T-helper 2 cell treated with Interferon-gamma antibody and Interleukin-4, amounts not matched to agents 5 μg/mL and 100 μg/mL, for 36 hours (primary cell): ENCODE data around the gene CACNA1G.

Experiments
- DNase-seq: peaks from one replicate; pipeline ENCODE4 v3.0.0; 2021; ENCODE audit warnings: low spot score
- H3K27ac Mint-ChIP-seq: one replicate; pipeline ENCODE4 v1.8.0; 2021; ENCODE audit warnings: mild to moderate bottlenecking, mixed read lengths
- H3K27me3 Mint-ChIP-seq: one replicate; pipeline ENCODE4 v1.8.0; 2021; ENCODE audit warnings: low read depth, mixed read lengths
- H3K36me3 Mint-ChIP-seq: one replicate; pipeline ENCODE4 v1.8.0; 2021; ENCODE audit warnings: low read depth, mixed read lengths
- H3K4me1 Mint-ChIP-seq: one replicate; pipeline ENCODE4 v1.8.0; 2021; ENCODE audit warnings: low read depth, mixed read lengths
- H3K4me3 Mint-ChIP-seq: one replicate; pipeline ENCODE4 v1.8.0; 2022; ENCODE audit warnings: mild to moderate bottlenecking, moderate library complexity, mixed read lengths
- H3K9me3 Mint-ChIP-seq: one replicate; pipeline ENCODE4 v1.8.0; 2021; ENCODE audit warnings: mixed read lengths

The CACNA1G gene

DNA sequence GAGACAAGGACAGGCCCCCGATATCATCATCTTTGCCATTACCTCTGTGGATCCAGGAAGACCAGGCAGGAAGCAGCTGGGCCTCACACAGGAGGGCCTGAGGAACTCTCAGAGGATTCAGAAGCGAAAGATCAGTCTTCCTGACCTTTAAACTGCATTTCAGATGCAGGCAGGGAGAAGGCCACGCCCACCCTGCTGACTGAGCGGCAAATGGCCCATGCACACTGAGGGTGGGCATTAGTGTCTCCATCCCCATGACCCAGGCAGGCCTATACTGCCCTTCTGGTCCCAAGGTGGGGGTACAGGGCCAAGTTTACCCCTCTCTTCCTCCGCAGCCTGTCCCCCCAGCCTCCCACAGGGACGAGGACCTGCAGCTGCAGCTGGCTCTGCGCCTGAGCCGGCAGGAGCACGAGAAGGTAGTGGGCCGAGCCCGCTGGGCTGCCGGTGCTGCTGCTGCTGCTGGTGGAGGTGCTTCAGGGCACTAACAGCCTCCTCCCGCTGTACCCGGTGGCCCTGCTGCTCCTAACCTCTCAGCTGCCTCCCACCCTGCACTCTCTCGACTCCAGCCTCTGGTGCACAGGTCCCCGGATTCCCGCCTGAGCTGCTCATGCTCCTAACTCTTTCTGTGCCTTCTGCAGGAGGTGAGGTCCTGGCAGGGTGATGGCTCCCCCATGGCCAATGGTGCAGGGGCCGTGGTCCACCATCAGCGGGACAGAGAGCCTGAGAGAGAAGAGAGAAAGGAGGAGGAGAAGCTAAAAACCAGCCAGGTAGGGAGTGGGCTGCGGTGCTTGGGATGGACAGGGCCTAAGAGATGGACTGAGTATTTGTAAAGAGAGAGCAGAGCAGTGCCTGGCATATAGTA, 21.7 kb upstream of the CACNA1G start:
- H3K36me3 Mint-ChIP-seq: no peaks in the 10 kb centered on the region
- DNase-seq: no peak
- H3K27me3 Mint-ChIP-seq: peaks cover 17% of the 10 kb centered on the region
- H3K9me3 Mint-ChIP-seq: no peaks in the 10 kb centered on the region
- H3K27ac Mint-ChIP-seq: no peak overlapping the region
- H3K4me3 Mint-ChIP-seq: no peak overlapping the region
- H3K4me1 Mint-ChIP-seq: peaks cover 7% of the 10 kb centered on the region

DNA sequence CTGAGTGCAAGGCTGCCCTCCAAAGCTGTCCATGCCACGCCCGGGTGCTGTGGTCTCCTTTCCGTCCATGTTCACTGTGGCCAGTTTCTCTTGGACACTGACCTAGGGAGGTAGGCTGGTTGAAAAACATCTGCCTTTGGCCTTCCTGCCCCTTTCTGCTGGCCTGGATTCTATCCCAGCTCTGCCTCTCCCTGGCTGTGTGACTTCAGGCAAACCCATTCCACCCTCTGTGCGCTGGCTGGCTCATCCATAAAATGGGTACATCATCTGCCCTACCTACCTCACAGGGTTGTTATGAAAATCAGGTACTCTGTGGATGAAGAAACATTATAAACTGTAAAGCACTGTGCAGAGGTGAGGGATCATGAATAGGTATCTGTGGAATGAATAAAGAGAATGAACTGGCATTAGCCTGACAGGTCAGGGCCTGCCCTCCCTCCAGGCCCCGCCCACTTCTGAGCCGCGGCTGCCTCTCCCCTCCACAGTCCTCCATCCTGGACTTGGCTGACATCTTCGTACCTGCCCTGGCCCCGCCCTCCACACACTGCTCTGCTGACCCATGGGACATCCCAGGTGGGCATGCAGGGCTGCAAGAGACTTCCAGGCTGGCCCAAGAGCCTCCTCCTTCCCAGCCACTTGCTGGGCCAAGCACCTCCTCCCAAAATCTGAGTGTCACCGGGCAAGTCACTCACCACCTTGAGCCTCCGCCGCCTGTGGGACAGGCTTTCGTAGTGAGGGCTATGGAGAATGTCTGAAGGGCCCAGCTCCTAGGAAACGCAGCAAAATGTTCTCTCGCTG, 20.6 kb upstream of the CACNA1G start:
- H3K27ac Mint-ChIP-seq: no peak overlapping the region
- no peak overlapping the region for H3K4me3 Mint-ChIP-seq
- DNase-seq: no peak

DNA sequence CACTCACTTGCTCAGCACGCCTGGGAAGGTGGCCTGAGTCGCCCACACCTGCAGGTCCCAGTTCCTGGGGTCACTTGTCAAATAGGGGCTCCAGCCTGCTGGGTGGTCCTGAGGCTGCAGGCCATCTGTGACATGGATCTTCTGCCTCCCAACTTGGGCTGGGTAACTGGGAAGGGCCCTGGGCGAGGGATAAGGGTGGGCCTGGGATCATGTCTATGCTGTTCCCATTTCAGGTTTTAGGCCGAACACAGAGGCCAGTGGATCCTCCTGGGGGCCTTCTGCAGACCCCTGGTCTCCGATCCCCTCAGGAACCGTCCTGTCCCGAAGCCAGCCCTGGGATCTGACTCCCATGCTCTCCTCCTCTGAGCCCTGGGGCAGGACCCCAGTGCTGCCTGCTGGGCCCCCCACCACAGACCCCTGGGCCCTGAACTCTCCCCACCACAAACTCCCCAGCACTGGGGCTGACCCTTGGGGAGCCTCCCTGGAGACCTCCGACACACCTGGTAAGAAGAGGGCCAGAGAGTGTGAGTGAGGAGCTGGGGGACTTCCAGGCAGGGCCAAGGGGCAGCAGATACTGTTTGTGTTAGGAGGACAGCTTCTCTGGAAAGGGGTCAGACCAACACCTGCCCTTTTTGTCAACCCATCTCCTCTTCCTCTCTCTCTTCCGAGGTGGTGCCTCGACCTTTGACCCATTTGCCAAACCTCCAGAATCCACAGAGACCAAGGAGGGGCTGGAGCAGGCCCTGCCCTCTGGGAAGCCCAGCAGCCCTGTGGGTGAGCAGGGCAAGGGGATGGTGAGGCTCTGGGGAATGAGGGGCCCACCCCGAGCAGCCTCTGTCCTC, 19.7 kb upstream of the CACNA1G start:
- no peak for DNase-seq
- Mint-ChIP-seq H3K9me3 (no peaks in the 10 kb centered on the region), H3K36me3 (no peaks in the 10 kb centered on the region), H3K4me3 (peak overlapping the region; percentile 6), H3K27ac (no peak overlapping the region), H3K27me3 (peaks cover 11% of the 10 kb centered on the region), H3K4me1 (peaks cover 9% of the 10 kb centered on the region)

More for the DNA sequence above, 20.6 kb upstream of the CACNA1G start:
- Mint-ChIP-seq H3K9me3 (no peaks in the 10 kb centered on the region), H3K4me1 (peaks cover 7% of the 10 kb centered on the region), H3K36me3 (no peaks in the 10 kb centered on the region), H3K27me3 (peaks cover 17% of the 10 kb centered on the region)

DNA sequence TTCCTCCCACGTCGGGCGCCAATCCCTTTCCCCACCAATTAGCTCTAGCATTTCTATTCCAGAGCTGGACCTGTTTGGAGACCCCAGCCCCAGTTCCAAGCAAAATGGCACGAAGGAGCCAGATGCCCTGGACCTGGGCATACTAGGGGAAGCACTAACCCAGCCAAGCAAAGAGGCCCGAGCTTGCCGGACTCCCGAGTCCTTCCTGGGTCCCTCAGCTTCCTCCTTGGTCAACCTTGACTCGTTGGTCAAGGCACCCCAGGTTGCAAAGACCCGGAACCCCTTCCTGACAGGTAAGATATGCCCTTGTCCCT, 19.2 kb upstream of the CACNA1G start:
- no peak overlapping the region for H3K27ac Mint-ChIP-seq
- no peaks in the 10 kb centered on the region for H3K36me3 Mint-ChIP-seq
- H3K9me3 Mint-ChIP-seq: no peaks in the 10 kb centered on the region
- peaks cover 11% of the 10 kb centered on the region for H3K4me1 Mint-ChIP-seq
- peaks cover 15% of the 10 kb centered on the region for H3K27me3 Mint-ChIP-seq
- DNase-seq: no peak
- peak overlapping the region; percentile 83 for H3K4me3 Mint-ChIP-seq

DNA sequence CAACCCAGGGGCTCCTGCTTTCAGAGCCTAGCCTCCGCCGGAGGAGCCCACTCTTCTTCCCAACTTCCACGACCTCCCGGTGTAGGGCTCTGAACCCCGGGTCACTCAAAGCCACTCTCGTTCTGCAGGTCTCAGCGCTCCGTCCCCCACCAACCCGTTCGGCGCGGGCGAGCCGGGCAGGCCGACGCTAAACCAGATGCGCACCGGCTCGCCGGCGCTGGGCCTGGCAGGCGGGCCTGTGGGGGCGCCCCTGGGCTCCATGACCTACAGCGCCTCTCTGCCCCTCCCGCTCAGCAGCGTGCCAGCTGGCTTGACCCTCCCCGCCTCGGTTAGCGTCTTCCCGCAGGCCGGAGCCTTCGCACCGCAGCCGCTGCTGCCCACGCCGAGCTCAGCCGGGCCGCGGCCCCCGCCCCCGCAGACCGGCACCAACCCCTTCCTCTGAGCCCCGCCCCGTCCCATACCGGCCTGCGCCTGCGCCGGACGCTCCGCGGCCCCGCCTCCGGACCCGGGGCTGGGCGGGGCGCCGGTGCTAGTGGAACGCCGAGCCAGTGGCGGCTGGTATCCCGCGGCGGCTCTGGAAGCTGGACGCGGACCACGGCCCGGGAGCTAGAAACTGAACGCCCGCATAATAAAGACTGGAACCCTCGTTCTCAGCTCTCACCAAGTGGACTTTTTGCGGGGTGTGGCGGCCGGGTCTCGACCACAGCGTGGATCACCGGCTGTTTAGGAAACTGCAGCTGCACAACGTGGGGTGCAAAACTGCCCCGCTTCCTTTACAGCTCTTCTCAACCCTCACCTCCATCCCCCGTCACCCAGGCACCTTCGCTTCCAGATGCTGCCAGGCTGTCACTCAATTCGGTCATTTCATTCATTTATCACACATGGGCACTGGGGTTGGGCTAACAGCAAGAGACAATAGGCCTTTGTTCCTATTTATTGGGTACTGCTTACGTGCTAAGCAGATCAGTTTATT, 18.5 kb upstream of the CACNA1G start:
- Mint-ChIP-seq H3K27me3 (peaks cover 19% of the 10 kb centered on the region), H3K9me3 (no peaks in the 10 kb centered on the region), H3K4me3 (peak overlapping the region; percentile 83), H3K4me1 (peaks cover 13% of the 10 kb centered on the region), H3K36me3 (no peaks in the 10 kb centered on the region), H3K27ac (peak overlapping the region; percentile 33)
- DNase-seq: peak; percentile 92

DNA sequence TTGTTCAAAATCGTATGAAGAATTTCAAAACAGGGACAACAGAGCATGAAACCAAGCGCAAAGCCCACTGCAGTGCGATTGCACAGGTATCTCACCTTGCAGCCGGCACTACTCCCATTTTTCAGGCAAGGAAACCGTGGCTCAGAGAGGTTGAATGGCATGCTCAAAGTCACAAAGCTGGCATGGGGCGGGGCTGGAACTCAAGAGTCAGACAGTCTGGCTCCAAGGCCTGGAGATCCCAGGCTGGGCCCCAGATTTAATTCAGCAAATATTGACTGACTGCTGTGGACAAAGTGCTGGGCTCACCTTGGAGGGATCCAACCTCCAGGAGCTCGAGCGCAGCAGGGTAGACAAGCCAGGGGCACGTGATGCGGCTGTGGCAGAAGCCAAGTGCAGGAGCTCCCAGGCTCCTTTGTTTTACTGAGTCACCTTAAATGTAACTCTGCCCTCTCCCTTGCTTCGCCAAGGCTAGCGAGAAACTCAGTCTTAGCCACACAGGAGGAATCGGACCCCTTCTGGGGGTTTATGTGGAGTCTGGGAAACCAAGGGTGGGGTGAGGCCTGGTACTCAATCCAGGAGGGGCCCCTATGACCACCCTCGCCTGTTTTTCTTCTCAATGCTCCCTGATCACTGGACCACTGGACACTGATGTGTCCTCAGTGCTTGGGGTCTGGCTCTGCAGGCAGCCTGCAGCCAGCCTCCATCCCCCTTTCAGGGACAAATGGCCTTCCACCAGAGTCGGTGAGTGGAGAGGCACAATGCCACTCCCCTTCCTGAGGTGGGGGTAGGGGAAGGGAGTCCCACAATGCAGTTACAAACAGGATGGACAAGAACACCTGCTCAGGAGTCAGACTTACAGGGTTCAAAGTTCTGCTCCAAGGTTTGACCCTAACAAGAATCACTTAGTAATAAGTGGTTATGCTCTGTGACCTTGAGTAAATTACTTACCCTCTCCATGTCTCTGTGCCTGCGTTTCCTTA, 17.4 kb upstream of the CACNA1G start:
- Mint-ChIP-seq H3K27ac (no peak overlapping the region), H3K4me1 (peaks cover 15% of the 10 kb centered on the region)

DNA sequence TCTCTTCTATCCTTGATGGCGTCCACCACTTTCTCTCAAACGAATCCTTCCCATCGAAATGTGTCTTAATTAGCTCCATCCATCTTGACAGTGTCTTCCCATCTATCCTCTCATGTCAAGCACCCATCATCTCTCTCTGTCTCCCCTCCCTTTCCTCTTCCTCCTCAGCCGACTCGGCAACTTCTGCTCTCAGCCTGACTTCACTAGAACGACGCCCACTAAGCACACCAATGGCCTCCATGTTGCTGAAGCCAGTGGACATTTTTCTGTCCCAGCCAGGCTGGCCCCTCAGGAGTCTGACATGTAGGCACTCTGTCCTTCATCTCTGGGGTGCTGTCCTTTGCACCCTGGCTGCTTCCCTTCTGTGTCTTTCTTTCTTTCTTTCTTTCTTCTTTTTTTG, 16.0 kb upstream of the CACNA1G start:
- no peak for DNase-seq
- H3K4me1 Mint-ChIP-seq: peaks cover 15% of the 10 kb centered on the region
- no peak overlapping the region for H3K27ac Mint-ChIP-seq
- no peaks in the 10 kb centered on the region for H3K9me3 Mint-ChIP-seq
- peaks cover 19% of the 10 kb centered on the region for H3K27me3 Mint-ChIP-seq
- H3K36me3 Mint-ChIP-seq: no peaks in the 10 kb centered on the region
- no peak overlapping the region for H3K4me3 Mint-ChIP-seq

More for the DNA sequence above, 17.4 kb upstream of the CACNA1G start:
- no peaks in the 10 kb centered on the region for H3K9me3 Mint-ChIP-seq
- H3K4me3 Mint-ChIP-seq: peak overlapping the region; percentile 76
- no peaks in the 10 kb centered on the region for H3K36me3 Mint-ChIP-seq
- DNase-seq: no peak
- H3K27me3 Mint-ChIP-seq: peaks cover 19% of the 10 kb centered on the region

DNA sequence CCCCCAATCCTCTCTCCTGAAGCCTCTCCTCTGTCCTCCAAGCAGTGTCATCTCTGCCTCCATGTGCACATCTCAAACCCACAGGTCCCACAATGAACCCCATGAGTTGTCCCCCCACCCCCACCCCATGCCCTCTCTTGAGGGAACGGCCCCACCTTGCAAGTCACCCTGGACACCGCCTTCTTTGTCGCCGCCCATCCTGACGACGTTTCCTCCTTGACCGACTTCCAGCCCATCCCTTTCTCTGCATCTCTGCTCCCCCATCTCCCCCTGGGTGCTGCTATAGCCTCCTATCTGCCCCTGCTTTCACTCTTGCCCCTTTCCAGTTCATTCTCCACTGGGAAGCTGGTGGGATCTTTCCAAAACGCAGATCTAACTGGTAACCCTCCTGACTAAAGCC, 15.2 kb upstream of the CACNA1G start:
- H3K27me3 Mint-ChIP-seq: peaks cover 19% of the 10 kb centered on the region
- H3K36me3 Mint-ChIP-seq: no peaks in the 10 kb centered on the region
- peaks cover 15% of the 10 kb centered on the region for H3K4me1 Mint-ChIP-seq
- no peak overlapping the region for H3K27ac Mint-ChIP-seq
- H3K9me3 Mint-ChIP-seq: no peaks in the 10 kb centered on the region
- H3K4me3 Mint-ChIP-seq: no peak overlapping the region
- DNase-seq: no peak

DNA sequence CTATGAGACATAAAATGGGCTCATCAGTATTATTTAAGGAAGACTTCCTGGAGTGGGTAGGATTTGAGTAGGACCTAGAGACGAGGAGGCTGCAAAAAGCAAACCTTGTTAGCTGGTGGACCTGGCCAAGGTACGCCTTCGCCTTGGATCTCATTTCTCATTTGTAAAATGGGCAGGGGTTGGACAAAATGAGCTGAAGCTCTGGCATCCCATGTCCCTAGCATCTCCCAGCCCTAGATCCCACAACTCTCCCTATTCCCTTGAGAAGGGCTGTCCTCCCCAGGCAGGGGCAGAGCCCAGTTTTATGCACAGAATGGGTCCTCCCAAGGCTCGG, 13.8 kb upstream of the CACNA1G start:
- peak overlapping the region; percentile 12 for H3K27ac Mint-ChIP-seq
- peak overlapping the region; percentile 69 for H3K4me3 Mint-ChIP-seq
- peaks cover 19% of the 10 kb centered on the region for H3K27me3 Mint-ChIP-seq
- H3K9me3 Mint-ChIP-seq: no peaks in the 10 kb centered on the region
- no peaks in the 10 kb centered on the region for H3K36me3 Mint-ChIP-seq
- DNase-seq: no peak
- H3K4me1 Mint-ChIP-seq: peaks cover 14% of the 10 kb centered on the region

DNA sequence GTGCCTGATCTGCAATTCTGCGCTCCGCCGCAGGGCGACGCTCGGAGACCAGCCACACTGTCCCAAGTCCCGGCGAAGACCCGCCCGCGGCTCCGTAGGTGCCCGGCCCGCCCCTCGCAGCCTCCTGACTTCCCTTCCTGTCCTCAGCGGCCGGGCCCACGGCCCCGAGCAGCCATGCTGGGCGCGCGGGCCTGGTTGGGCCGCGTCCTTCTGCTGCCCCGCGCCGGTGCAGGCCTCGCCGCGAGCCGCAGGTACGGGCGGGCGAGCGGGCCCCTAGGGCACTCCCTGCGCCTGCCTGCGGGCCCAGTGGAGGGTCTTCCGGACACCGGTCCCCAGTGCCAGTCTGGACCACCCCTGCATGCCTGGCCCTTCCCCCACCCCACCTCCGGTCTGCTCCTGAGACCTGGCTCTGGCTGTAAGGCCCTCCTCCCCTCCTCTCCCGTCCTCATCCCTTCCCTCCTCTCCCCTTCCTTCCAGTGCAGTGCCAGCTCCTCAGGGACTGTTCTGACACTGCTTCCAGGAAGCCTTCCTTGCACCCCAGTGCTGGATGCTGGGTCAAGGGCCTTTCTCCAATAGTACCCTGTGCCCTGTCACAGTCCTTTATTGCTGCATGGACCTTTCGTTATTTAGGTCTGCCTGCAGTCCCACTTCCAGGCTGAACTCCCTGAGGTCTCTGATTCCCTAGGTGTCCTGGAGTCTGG, 13.3 kb upstream of the CACNA1G start, which contains the start of gene SPATA20:
Gene SPATA20, plus strand, starts transcription at position 140 of the 701 bp plus-strand sequence. Its CDS starts 35 bp downstream, at position 175.
- Mint-ChIP-seq H3K4me1 (peaks cover 13% of the 10 kb centered on the region), H3K36me3 (no peaks in the 10 kb centered on the region), H3K27ac (peak within 1 kb of the TSS; percentile 60), H3K9me3 (no peaks in the 10 kb centered on the region), H3K27me3 (peaks cover 19% of the 10 kb centered on the region), H3K4me3 (peak within 1 kb of the TSS; percentile 83)
- DNase-seq: peak; percentile 87

DNA sequence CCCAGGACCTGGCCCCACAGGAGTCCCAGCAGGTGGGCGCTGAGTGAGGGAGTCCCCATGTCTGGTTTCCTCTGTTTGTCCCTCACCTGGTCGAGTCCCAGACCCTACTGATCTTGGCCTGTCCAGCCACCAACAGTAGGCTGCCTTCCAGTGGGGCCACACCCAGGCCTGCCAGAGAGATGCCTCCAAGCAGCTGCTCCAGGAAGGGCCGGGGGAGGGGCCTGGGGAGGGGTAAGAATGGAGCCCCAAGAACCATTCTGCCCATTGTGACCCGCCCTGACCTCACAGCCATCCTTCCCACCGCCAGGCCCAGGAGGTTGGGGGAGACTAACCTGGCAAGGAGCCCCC, 12.8 kb upstream of the CACNA1G start:
- no peaks in the 10 kb centered on the region for H3K9me3 Mint-ChIP-seq
- peak overlapping the region; percentile 60 for H3K27ac Mint-ChIP-seq
- no peak for DNase-seq
- H3K4me1 Mint-ChIP-seq: peaks cover 9% of the 10 kb centered on the region
- H3K27me3 Mint-ChIP-seq: peaks cover 19% of the 10 kb centered on the region
- H3K4me3 Mint-ChIP-seq: peak overlapping the region; percentile 83
- no peaks in the 10 kb centered on the region for H3K36me3 Mint-ChIP-seq

DNA sequence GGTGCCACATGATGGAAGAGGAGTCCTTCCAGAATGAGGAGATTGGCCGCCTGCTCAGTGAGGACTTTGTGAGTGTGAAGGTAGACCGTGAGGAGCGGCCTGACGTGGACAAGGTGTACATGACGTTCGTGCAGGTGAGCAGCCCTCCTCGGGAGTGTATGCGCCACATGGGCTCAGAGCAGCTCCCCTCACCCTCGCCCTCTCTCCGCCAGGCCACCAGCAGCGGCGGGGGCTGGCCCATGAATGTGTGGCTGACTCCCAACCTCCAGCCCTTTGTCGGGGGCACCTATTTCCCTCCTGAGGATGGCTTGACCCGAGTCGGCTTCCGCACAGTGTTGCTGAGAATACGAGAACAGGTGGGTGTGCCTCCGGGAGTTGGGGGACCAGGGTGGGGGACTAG, 11.7 kb upstream of the CACNA1G start:
- Mint-ChIP-seq H3K27me3 (peaks cover 19% of the 10 kb centered on the region), H3K27ac (no peak overlapping the region), H3K36me3 (no peaks in the 10 kb centered on the region), H3K4me3 (no peak overlapping the region), H3K4me1 (peaks cover 8% of the 10 kb centered on the region), H3K9me3 (no peaks in the 10 kb centered on the region)
- DNase-seq: no peak
